GM04503 (cell line): Measurements from ENCODE around the gene EXD2.
"Not testable (repeated sequence)": the region's sequence is repeated elsewhere in the genome, so short reads cannot be mapped to it uniquely, and the experiment has no call there.

ENCODE experiments used
- DNase-seq: peaks from one replicate; pipeline ENCODE4 v3.0.0-alpha.2; 2012; ENCODE audit warnings: low read depth

Gene EXD2

DNA sequence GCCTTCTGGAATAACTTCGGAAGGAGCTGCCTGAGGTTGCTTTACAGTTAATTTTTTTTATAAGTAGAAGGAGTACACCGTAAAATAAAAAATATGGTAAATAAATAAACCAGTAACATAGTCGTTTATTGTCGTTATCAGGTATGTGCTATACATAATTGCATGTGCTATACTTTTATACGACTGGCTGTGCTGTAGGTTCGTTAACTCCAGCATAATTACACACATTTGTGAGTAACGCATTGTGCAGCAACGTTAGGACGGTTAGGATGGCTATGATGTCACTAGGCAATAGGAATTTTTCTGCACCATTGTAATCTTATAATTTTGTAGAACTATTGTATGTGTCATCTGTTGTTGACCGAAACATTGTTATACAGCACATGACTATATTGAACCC, 8.5 kb downstream of the EXD2 start:
- no peak for DNase-seq

GRCh38 chr14:69204753-69205152, 13.5 kb downstream of the EXD2 start:
- DNase-seq = no peak

DNA sequence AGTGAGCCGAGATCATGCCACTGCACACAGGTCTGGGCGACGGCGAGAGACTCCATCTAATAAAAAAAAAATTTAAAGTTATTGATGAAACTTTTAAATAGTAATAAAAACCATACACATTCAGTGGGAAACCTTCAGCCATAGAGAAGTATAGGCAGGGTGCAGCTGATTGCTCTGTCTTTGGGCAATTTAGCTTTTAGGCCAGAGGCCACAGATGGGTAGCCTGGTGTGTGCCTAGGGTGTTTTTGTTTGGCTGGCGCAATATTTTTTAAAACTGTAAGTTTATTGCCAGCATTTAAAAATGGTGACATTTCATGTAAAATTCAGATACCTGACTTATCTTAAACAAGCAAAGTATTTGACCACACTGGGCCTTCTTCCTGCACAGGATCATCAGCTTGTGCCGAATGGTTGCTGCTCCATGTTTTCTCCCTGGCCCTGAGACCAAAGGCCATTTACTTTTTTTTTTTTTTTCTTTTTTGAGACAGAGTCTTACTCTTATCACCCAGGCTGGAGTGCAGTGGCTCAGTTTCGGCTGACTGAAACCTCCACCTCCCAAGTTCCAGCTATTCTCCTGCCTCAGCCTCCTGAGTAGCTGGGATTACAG, 16.2 kb downstream of the EXD2 start:
- no peak for DNase-seq

GRCh38 chr14:69208666-69209065, 17.4 kb downstream of the EXD2 start:
- no peak for DNase-seq

- DNase-seq = no peak
Measured at GRCh38 chr14:69214393-69214792, 23.1 kb downstream of the EXD2 start.

- not testable (repeated sequence) for DNase-seq
Measured at GRCh38 chr14:69217663-69218062, 26.4 kb downstream of the EXD2 start.

- DNase-seq = no peak
Measured at GRCh38 chr14:69224946-69225345, 33.6 kb downstream of the EXD2 start.

DNA sequence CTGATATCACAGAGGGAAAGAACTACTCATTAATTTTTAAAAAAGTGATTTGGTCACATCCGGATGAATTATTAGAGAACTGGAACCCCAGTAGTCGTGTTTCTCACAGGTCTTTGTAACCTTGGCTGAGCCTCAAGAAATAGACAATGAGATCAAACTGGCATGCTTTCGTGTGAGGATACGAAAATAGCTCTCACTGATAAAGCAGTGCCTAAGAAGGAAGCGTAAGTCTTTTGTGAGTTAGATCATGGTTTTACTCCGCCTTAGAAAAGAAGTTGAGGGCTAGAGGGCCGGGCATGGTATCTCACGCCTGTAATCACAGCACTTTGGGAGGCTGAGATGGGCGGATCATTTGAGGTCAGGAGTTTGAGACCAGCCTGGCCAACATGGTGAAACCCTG, 34.9 kb downstream of the EXD2 start:
- no peak for DNase-seq

DNA sequence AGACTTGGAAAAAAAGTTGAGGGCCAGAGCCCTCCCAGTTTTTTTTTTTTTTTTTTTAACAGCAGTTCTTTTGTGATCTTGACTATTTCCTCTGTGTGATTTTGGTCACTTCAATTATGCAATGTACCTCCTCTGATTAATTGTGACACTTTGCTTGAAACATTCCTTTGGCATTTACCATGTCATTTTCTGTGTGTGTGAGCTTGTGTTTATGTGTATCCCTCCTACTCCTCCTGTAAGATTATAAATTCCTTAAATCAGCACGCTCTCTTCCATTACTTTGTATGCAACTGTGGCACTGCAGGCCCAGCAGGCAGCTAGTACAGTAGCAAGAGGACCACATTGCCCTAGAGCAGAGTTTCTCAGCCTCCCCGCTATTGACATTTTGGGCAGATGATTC, 35.4 kb downstream of the EXD2 start:
- DNase-seq = no peak

DNA sequence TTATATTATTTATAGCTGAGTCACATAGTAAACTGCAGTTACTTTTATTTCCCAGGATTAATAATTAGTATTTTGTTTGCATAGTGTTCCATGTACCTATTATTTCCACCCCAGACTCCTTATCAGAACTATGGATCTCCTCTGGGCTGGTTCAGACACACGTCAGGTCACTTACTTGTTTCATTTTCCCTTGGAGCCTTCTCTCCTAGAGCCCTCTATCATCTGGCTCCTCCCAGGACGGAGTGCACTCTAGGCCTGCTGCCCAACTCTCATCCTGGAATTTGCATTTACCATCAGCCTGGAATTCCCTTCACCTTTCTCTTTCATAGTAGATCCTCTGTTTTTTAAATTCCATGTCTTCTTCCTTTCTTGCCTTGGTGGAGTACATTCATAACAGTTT, 40.2 kb downstream of the EXD2 start:
- no peak for DNase-seq

GRCh38 chr14:69232388-69232787, 41.1 kb downstream of the EXD2 start:
- no peak for DNase-seq

DNA sequence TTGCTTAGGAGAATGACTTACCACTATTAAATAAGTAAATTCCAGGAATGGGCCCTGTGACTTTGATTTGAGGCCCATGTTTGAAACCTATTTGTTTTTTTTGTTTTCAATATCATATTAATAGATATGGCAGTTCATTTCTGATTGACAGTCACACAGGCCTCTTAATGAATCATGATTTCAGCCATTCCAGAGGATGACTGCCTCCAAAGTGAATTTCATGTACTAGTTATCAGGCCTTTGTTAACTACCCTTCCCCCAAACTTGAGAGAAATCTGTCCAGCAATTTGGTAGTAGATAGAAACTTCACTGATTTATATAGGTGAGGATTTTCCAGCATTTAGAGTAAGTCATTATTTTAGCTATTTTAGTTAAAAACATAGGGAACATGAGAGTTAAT, 42.8 kb downstream of the EXD2 start:
- DNase-seq = no peak

DNA sequence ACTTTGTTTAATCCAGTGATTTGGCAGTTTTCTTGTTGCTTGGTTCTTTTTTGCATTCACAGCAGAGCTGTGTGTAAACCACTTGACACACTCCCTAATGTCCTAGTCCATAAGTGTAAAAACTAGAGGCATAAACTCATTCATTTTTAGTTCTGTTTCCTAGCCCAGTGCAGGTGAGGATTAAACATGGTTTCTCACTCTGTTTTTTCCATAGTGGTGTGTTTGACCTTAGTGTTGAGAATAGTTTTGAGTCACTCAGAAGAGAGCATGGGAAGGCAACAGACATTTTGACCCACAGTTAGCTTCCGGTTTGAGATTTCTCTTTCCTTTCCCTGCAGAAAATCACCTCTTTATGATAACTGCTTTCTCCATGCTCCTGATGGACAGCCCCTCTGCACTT, 44.4 kb downstream of the EXD2 start:
- DNase-seq = no peak

- DNase-seq = no peak
Measured at GRCh38 chr14:69237142-69237541, 45.8 kb downstream of the EXD2 start.

DNA sequence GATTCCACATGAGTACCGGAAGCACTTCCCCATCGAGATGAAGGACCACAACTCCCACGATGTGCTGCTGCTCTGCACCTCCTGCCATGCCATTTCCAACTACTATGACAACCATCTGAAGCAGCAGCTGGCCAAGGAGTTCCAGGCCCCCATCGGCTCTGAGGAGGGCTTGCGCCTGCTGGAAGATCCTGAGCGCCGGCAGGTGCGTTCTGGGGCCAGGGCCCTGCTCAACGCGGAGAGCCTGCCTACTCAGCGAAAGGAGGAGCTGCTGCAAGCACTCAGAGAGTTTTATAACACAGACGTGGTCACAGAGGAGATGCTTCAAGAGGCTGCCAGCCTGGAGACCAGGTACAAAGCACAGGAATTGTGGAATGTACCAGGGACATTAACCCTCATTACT, 46.3 kb downstream of the EXD2 start:
- DNase-seq = no peak

- DNase-seq = no peak
Measured at GRCh38 chr14:69238883-69239282, 47.6 kb downstream of the EXD2 start.

GRCh38 chr14:69240527-69241173, 49.4 kb downstream of the EXD2 start:
- DNase-seq = no peak

- no peak for DNase-seq
Measured at GRCh38 chr14:69241577-69241976, 50.3 kb downstream of the EXD2 start.

GRCh38 chr14:69242311-69243224, 51.3 kb downstream of the EXD2 start:
- DNase-seq = peak; percentile 25

- DNase-seq = no peak
Measured at GRCh38 chr14:69244946-69245345, 53.6 kb downstream of the EXD2 start.

DNA sequence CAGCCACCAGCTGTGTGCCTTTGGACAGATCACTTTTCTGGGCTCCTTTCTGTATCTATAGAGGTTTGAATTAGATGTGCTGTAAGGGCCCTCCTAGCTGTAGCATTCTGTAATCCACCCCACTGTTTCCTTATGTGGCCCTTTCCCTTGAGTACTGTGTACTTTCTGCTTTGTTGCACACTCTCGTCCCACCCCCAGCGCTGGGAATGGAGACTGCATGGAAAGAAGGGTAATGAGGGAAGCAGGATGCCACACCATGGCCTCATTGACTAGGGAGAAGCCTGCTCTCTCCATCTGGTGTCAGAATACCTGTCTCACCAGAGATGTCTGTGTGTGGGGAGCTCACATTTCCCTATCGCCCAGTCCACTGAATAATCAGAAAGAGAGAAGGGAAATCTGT, 55.0 kb downstream of the EXD2 start:
- DNase-seq = no peak

- DNase-seq = peak; percentile 93
Measured at GRCh38 chr14:69247676-69248440, 56.6 kb downstream of the EXD2 start.
